ENCODE data around the gene LAG3.

DNA sequence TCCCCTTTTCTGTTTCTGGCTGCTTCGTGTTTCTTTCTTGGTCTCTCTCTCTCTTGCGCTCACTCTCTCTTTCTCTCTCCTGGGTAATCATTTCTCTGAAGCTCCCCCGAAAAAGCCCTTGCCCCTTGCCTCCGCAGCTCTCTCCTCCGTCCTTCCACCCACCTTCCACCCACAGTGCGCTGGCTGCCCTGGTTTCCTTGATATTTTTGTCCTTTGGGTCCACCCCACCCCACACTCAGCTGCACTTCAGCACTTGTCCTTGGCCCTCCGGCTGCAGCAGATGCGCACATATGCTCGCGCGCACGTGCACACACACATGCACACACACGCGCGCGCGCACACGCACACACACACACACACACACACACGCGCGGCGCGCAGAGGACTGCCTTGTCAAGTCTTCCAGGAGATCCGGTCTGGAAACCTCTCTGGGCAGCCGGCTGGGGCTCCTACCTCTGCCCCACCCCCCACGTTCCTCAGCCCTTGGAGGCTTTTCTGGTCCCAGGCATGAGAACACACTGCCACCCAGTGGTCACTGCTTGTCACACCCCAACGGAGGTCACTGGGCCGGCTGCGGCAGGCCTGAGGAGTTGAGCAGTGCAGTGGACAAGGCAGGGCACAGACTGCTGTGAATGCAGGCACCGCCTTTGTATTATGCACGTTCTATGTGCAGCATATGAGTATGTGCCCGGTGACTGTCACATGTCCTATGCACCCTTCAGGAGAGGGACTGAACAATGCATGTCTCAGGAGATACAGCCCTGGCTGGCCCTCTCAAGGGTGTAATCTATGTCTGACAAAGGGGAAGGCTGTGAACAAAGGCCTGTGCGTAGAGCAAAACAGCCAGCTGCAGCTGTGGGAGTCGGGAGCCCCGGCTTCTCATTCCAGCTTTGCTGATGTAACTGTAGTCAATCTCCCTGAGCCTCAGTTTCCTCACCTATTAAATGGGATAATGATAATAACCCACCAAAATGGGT, 6.5 kb downstream of the LAG3 start:
- TF ChIP-seq GATA2 (IDR thresholded peaks at IDR 0.05; ENCODE audit: low read depth, low read length) (no peak), GATA3 (IDR thresholded peaks at IDR 0.05; ENCODE audit: low read depth, low read length) (no peak)
